Keratinocyte (primary cell): ENCODE results near the gene JMJD1C. TPM values are rescaled to one million over a fixed set of nuclear protein-coding genes. Genes with fewer than 3 reads are reported as not detected.

Source experiments
- DNase-seq: peaks from one replicate; pipeline ENCODE4 v3.0.0-alpha.2; 2011; ENCODE audit warnings: low read depth, missing footprints, low spot score
- FAIRE-seq: peaks from 2 replicates; lab custom pipeline; 2011; peaks lifted over from hg19 to GRCh38; lab: Jason Lieb, UNC
- H2AFZ ChIP-seq: 2 replicates; pipeline ENCODE4 v1.6.0; 2012; ENCODE audit warnings: low read length, control low read depth, inconsistent platforms; ENCODE audit not compliant: control insufficient read depth
- H3K27ac ChIP-seq: 2 replicates; pipeline ENCODE4 v1.5.1; 2011; ENCODE audit warnings: low read length; ENCODE audit not compliant: control insufficient read depth, insufficient read depth
- H3K27me3 ChIP-seq: 3 replicates; pipeline ENCODE4 v1.6.0; 2011; ENCODE audit warnings: low read length; ENCODE audit not compliant: control insufficient read depth, insufficient read depth; ENCODE audit errors: extremely low read depth
- H3K36me3 ChIP-seq, 2 experiments: 2 replicates in 1 of 2; 3 replicates in 1 of 2; pipeline ENCODE4 v1.5.1; 2011; ENCODE audit warnings: low read length in 2 of 2, mild to moderate bottlenecking in 1 of 2; ENCODE audit not compliant: control insufficient read depth in 2 of 2, insufficient read depth in 2 of 2; ENCODE audit errors: extremely low read depth in 1 of 2
- H3K4me1 ChIP-seq: 3 replicates; pipeline ENCODE4 v1.5.1; 2011; ENCODE audit warnings: low read length; ENCODE audit not compliant: control insufficient read depth, insufficient read depth; ENCODE audit errors: extremely low read depth
- H3K4me2 ChIP-seq: 3 replicates; pipeline ENCODE4 v1.6.0; 2011; ENCODE audit warnings: low read depth, low read length; ENCODE audit not compliant: control insufficient read depth, insufficient read depth; ENCODE audit errors: extremely low read depth
- H3K4me3 ChIP-seq, 3 experiments: fragments of 200-600 bp in 1 of 3; sonication (generic) in 1 of 3; 2 replicates in 2 of 3; 3 replicates in 1 of 3; pipeline ENCODE4 v1.5.1; 2011 to 2016; ENCODE audit warnings: low read length in 3 of 3, mild to moderate bottlenecking in 3 of 3, control low read depth in 2 of 3, inconsistent platforms in 1 of 3, low read depth in 1 of 3, mixed read lengths in 1 of 3, mixed run types in 1 of 3, moderate library complexity in 1 of 3; ENCODE audit not compliant: control insufficient read depth in 2 of 3, insufficient read depth in 2 of 3; ENCODE audit errors: extremely low read depth in 1 of 3
- H3K79me2 ChIP-seq: 2 replicates; pipeline ENCODE4 v1.6.0; 2012; ENCODE audit warnings: low read length; ENCODE audit not compliant: control insufficient read depth, insufficient read depth
- H3K9ac ChIP-seq: 3 replicates; pipeline ENCODE4 v1.6.0; 2011; ENCODE audit warnings: low read length; ENCODE audit not compliant: control insufficient read depth, insufficient read depth; ENCODE audit errors: extremely low read depth
- H3K9me1 ChIP-seq: 3 replicates; pipeline ENCODE4 v1.6.0; 2011; ENCODE audit warnings: low read length; ENCODE audit not compliant: control insufficient read depth, insufficient read depth; ENCODE audit errors: extremely low read depth
- H3K9me3 ChIP-seq: 2 replicates; pipeline ENCODE4 v1.5.1; 2012; ENCODE audit warnings: low read depth, low read length; ENCODE audit not compliant: control insufficient read depth
- H4K20me1 ChIP-seq: 3 replicates; pipeline ENCODE4 v1.6.0; 2011; ENCODE audit warnings: low read length; ENCODE audit not compliant: control insufficient read depth, insufficient read depth; ENCODE audit errors: extremely low read depth
- CTCF ChIP-seq, 3 experiments: IDR thresholded peaks in 1 of 3; conservative IDR thresholded peaks in 1 of 3; optimal IDR thresholded peaks in 1 of 3; 2 replicates in 2 of 3; 3 replicates in 1 of 3; pipeline versions ENCODE3 to v1.5.1; 2011; ENCODE audit warnings: low read length in 3 of 3, mild to moderate bottlenecking in 3 of 3, moderate library complexity in 2 of 3, control low read depth in 1 of 3, inconsistent platforms in 1 of 3; ENCODE audit not compliant: insufficient read depth in 2 of 3; ENCODE audit errors: extremely low read depth in 1 of 3
- EZH2 ChIP-seq: IDR thresholded peaks from one replicate; pipeline ENCODE4 v1.6.1; 2012; ENCODE audit warnings: inconsistent platforms, mild to moderate bottlenecking, low read length, moderate library complexity
- dilution Hi-C: fragments of 300-500 bp; cut with MboI; formaldehyde crosslinking; loops from one replicate; pipeline ENCODE4 v1.7.0; 2020; ENCODE audit warnings: low sequenced_read_pairs; ENCODE audit not compliant: extremely low pct_ligation_motif_present
- polyA plus RNA-seq, 5 experiments: library from polyadenylated mRNA; depleted of rRNA in 3 of 5; stranded (reverse) in 3 of 5; stranded (forward) in 1 of 5; unstranded in 1 of 5; fragments of >200 nt; gene quantifications; 1 replicate in 1 of 5; 2 replicates in 3 of 5; 3 replicates in 1 of 5; pipeline versions ENCODE4 v1.2.1 to v1.2.3, GENCODE V29; 2011 to 2012; ENCODE audit warnings: missing spikeins in 2 of 5, low read depth in 1 of 5, low replicate concordance in 1 of 5

Gene JMJD1C
- polyA plus RNA-seq, 1 donor (not counting 4 experiments of a cell fraction or from before 2014, with no cell fraction given), result 38.2 TPM

GRCh38 chr10:63455507-63455906, 10.3 kb downstream of the JMJD1C start:
- no peak for DNase-seq
- Histone ChIP-seq H3K4me3 (no peak overlapping the region), H3K36me3 (no peaks in the 10 kb centered on the region), H2AFZ (no peak overlapping the region), H3K79me2 (peaks cover 83% of the 10 kb centered on the region), H3K9me1 (no peaks in the 10 kb centered on the region), H4K20me1 (no peaks in the 10 kb centered on the region), H3K27me3 (no peaks in the 10 kb centered on the region), H3K9me3 (no peaks in the 10 kb centered on the region), H3K27ac (no peak overlapping the region), H3K9ac (no peak overlapping the region), H3K4me1 (peaks cover 3% of the 10 kb centered on the region), H3K4me2 (no peak overlapping the region)
- TF ChIP-seq CTCF (optimal IDR thresholded peaks at IDR 0.05 in 1 of 3, IDR thresholded peaks at IDR 0.05 in 1 of 3, conservative IDR thresholded peaks at IDR 0.05 in 1 of 3; ENCODE audit: extremely low read depth in 1 of 3, insufficient read depth in 2 of 3, low read length in 3 of 3) (no peak), EZH2 (no peak)
- FAIRE-seq, result no peak
- dilution Hi-C loops, result no loop called here

- TF ChIP-seq CTCF (optimal IDR thresholded peaks at IDR 0.05 in 1 of 3, IDR thresholded peaks at IDR 0.05 in 1 of 3, conservative IDR thresholded peaks at IDR 0.05 in 1 of 3; ENCODE audit: extremely low read depth in 1 of 3, insufficient read depth in 2 of 3, low read length in 3 of 3) (no peak), EZH2 (no peak)
- DNase-seq, result no peak
- H3K9ac ChIP-seq, result no peak overlapping the region
Observed at GRCh38 chr10:63454631-63455030, 11.1 kb downstream of the JMJD1C start.

More at GRCh38 chr10:63454631-63455030, 11.1 kb downstream of the JMJD1C start:
- peaks cover 3% of the 10 kb centered on the region for H3K4me1 ChIP-seq
- H3K4me3 ChIP-seq, result no peak overlapping the region
- dilution Hi-C loops, result no loop called here
- H4K20me1 ChIP-seq, result no peaks in the 10 kb centered on the region
- H3K9me1 ChIP-seq, result no peaks in the 10 kb centered on the region
- no peak for FAIRE-seq
- H3K4me2 ChIP-seq, result no peak overlapping the region
- no peak overlapping the region for H3K27ac ChIP-seq
- H3K9me3 ChIP-seq, result no peaks in the 10 kb centered on the region
- no peak overlapping the region for H2AFZ ChIP-seq
- no peaks in the 10 kb centered on the region for H3K27me3 ChIP-seq
- no peaks in the 10 kb centered on the region for H3K36me3 ChIP-seq
- peaks cover 83% of the 10 kb centered on the region for H3K79me2 ChIP-seq
